Fibroblast of skin of right biceps (primary cell): ENCODE measurements around the gene TACO1.
A peak's percentile ranks its signal among the peaks of the same experiment; 100 is the strongest.

Experiments used
- DNase-seq: peaks from one replicate; pipeline ENCODE4 v3.0.0-alpha.2; 2013

The TACO1 gene

GRCh38 chr17:63601439-63602371, 1.0 kb downstream of the TACO1 start:
- peak; percentile 3 for DNase-seq

- DNase-seq, result no peak
These were observed 9.3 kb downstream of the TACO1 start for GRCh38 chr17:63609816-63610573.

- no peak for DNase-seq
These were observed 10.2 kb downstream of the TACO1 start for GRCh38 chr17:63610854-63611253.

GRCh38 chr17:63611354-63611753, 10.7 kb downstream of the TACO1 start:
- no peak for DNase-seq

- DNase-seq, result no peak
These were observed 13.0 kb downstream of the TACO1 start for GRCh38 chr17:63613663-63614062.

- no peak for DNase-seq
These were observed 20.6 kb downstream of the TACO1 start for GRCh38 chr17:63621229-63621683.

GRCh38 chr17:63621684-63622573, 21.2 kb downstream of the TACO1 start, which contains the start of gene MAP3K3:
MAP3K3 (plus strand) TSS chr17:63622417; CDS start chr17:63622760, 343 bp downstream.
- DNase-seq, result peak; percentile 100

- peak; percentile 65 for DNase-seq
These were observed 22.1 kb downstream of the TACO1 start for GRCh38 chr17:63622574-63623390.

GRCh38 chr17:63623786-63624530, 23.3 kb downstream of the TACO1 start:
- DNase-seq, result no peak

- no peak for DNase-seq
These were observed 23.8 kb downstream of the TACO1 start for GRCh38 chr17:63624531-63624880.

- peak; percentile 11 for DNase-seq
These were observed 26.0 kb downstream of the TACO1 start for GRCh38 chr17:63626551-63627180.

- no peak for DNase-seq
These were observed 28.9 kb downstream of the TACO1 start for GRCh38 chr17:63629627-63630026.

GRCh38 chr17:63631062-63631461, 30.4 kb downstream of the TACO1 start:
- no peak for DNase-seq

GRCh38 chr17:63631626-63632025, 30.9 kb downstream of the TACO1 start:
- no peak for DNase-seq

- DNase-seq, result no peak
These were observed 33.0 kb downstream of the TACO1 start for GRCh38 chr17:63633742-63634141.

- peak; percentile 14 for DNase-seq
These were observed 33.5 kb downstream of the TACO1 start for GRCh38 chr17:63634163-63634562.

GRCh38 chr17:63634816-63635215, 34.1 kb downstream of the TACO1 start:
- DNase-seq, result no peak

- no peak for DNase-seq
These were observed 34.6 kb downstream of the TACO1 start for GRCh38 chr17:63635290-63635689.

GRCh38 chr17:63635787-63636186, 35.1 kb downstream of the TACO1 start:
- no peak for DNase-seq

GRCh38 chr17:63639125-63639524, 38.4 kb downstream of the TACO1 start:
- DNase-seq, result no peak

- DNase-seq, result no peak
These were observed 39.3 kb downstream of the TACO1 start for GRCh38 chr17:63640038-63640437.
